Ammon's horn (tissue), 1 donor: ENCODE measurements around the gene FRRS1L.
A peak's percentile ranks its signal among the peaks of the same experiment; 100 is the strongest.

ENCODE experiments used
- DNase-seq: peaks from one replicate; pipeline ENCODE4 v3.0.0-alpha.2; 2016; ENCODE audit warnings: low spot score

The FRRS1L gene

GRCh38 chr9:109166771-109167601, at the start of gene FRRS1L:
Gene FRRS1L (minus strand): TSS chr9:109167249. CDS start chr9:109167138, 111 bp downstream.
- peak; percentile 69 for DNase-seq

GRCh38 chr9:109214414-109214813, 47.4 kb upstream of the FRRS1L start:
- DNase-seq, result no peak

- DNase-seq, result no peak
These were observed 46.5 kb upstream of the FRRS1L start for GRCh38 chr9:109213285-109214121.

GRCh38 chr9:109212768-109213167, 45.7 kb upstream of the FRRS1L start:
- DNase-seq, result no peak

GRCh38 chr9:109206670-109207069, 39.6 kb upstream of the FRRS1L start:
- DNase-seq, result no peak

- no peak for DNase-seq
These were observed 38.5 kb upstream of the FRRS1L start for GRCh38 chr9:109205526-109205925.

- DNase-seq, result no peak
These were observed 36.8 kb upstream of the FRRS1L start for GRCh38 chr9:109203761-109204360.

GRCh38 chr9:109199676-109200075, 32.6 kb upstream of the FRRS1L start:
- no peak for DNase-seq

GRCh38 chr9:109198736-109199382, 31.8 kb upstream of the FRRS1L start:
- no peak for DNase-seq

GRCh38 chr9:109193974-109194556, 27.0 kb upstream of the FRRS1L start:
- DNase-seq, result no peak

- DNase-seq, result no peak
These were observed 25.8 kb upstream of the FRRS1L start for GRCh38 chr9:109192732-109193361.

- DNase-seq, result no peak
These were observed 24.7 kb upstream of the FRRS1L start for GRCh38 chr9:109191746-109192145.

GRCh38 chr9:109190151-109190550, 23.1 kb upstream of the FRRS1L start:
- DNase-seq, result no peak

GRCh38 chr9:109186857-109187520, 19.9 kb upstream of the FRRS1L start:
- no peak for DNase-seq

- DNase-seq, result no peak
These were observed 16.1 kb upstream of the FRRS1L start for GRCh38 chr9:109182940-109183798.

- DNase-seq, result no peak
These were observed 15.5 kb upstream of the FRRS1L start for GRCh38 chr9:109182550-109182939.

GRCh38 chr9:109181284-109181683, 14.2 kb upstream of the FRRS1L start:
- no peak for DNase-seq

- DNase-seq, result peak; percentile 66
These were observed 12.9 kb upstream of the FRRS1L start for GRCh38 chr9:109179801-109180523.

- no peak for DNase-seq
These were observed 9.9 kb upstream of the FRRS1L start for GRCh38 chr9:109176963-109177362.
